Prostate gland (tissue), 2 donors: Measurements from ENCODE around the gene PRCC. TPM values are rescaled to one million over a fixed set of nuclear protein-coding genes. Genes with fewer than 3 reads are reported as not detected.
"Not testable (repeated sequence)": the region's sequence is repeated elsewhere in the genome, so short reads cannot be mapped to it uniquely, and the experiment has no call there.

ENCODE experiments used
- DNase-seq: peaks from one replicate; pipeline ENCODE4 v3.0.0-alpha.2; 2019; ENCODE audit warnings: low spot score
- H3K27ac ChIP-seq, 2 donors: fragments of 200-600 bp; sonication (generic); 2 replicates each; pipeline ENCODE4 v1.5.1; 2017 to 2019
- H3K27me3 ChIP-seq: fragments of 200-600 bp; sonication (generic); replicated peaks from 2 replicates; pipeline ENCODE4 v1.5.1; 2019; ENCODE audit not compliant: insufficient read depth
- H3K36me3 ChIP-seq, 2 donors: fragments of 200-600 bp; sonication (generic); 1 replicate in 1 of 2; 2 replicates in 1 of 2; pipeline versions ENCODE4 v1.5.1 to v1.8.1; 2017 to 2019
- H3K4me1 ChIP-seq: fragments of 200-600 bp; sonication (generic); replicated peaks from 2 replicates; pipeline ENCODE4 v1.5.1; 2019
- H3K4me3 ChIP-seq, 2 donors: fragments of 200-600 bp; sonication (generic); 2 replicates each; pipeline ENCODE4 v1.5.1; 2017 to 2019
- H3K9me3 ChIP-seq: fragments of 200-600 bp; sonication (generic); 2 replicates; pipeline ENCODE4 v1.5.1; 2017
- CTCF ChIP-seq, 4 experiments: fragments of 200-600 bp in 2 of 4; fragments of 450-650 bp in 2 of 4; sonication (generic) in 2 of 4; IDR thresholded peaks; 1 replicate in 3 of 4; 2 replicates in 1 of 4; pipeline ENCODE4 v1.5.1; 2016 to 2019; ENCODE audit warnings: antibody characterized with exemption in 4 of 4, mild to moderate bottlenecking in 2 of 4, moderate library complexity in 2 of 4
- POLR2A ChIP-seq: fragments of 450-650 bp; IDR thresholded peaks from one replicate; pipeline ENCODE4 v1.6.1; 2016; ENCODE audit warnings: antibody characterized with exemption, mild to moderate bottlenecking
- POLR2AphosphoS5 ChIP-seq: sonication (generic); formaldehyde crosslinking; IDR thresholded peaks from one replicate; pipeline ENCODE4 v1.6.1; 2017; ENCODE audit warnings: antibody characterized with exemption
- WGBS: methylation state at CpG from one replicate; pipeline ENCODE4 v1.1.5; 2018; 5-methylcytosine and 5-hydroxymethylcytosine counted together
- intact Hi-C: fragments of 100-400 bp; cut with DNase I; formaldehyde crosslinking; loops from one replicate; pipeline ENCODE4 v1.14.2; 2022
- total RNA-seq, 2 donors: library from RNA; depleted of rRNA; stranded (reverse); fragments of >200 nt; gene quantifications; one replicate each; pipeline ENCODE4 v1.1.0, GENCODE V29; 2016

PRCC gene
- total RNA-seq, 2 donors from 2014 or later: 33.0 to 61.5 TPM

GRCh38 chr1:156760092-156760795 lies 7.1 kb upstream of the PRCC start:
- no peaks in the 10 kb centered on the region for H3K27me3 ChIP-seq
- 66% methylated on average over 6 of the region's 6 CpGs for WGBS
- H3K4me3 ChIP-seq: no peak overlapping the region
- H3K4me1 ChIP-seq: no peaks in the 10 kb centered on the region
- intact Hi-C loops: no loop called here
- H3K9me3 ChIP-seq: no peaks in the 10 kb centered on the region
- no peaks in the 10 kb centered on the region for H3K36me3 ChIP-seq
- H3K27ac ChIP-seq: no peak overlapping the region
- no peak for DNase-seq
- TF ChIP-seq POLR2A: no peak
- TF ChIP-seq POLR2AphosphoS5: no peak
- no peak for TF ChIP-seq CTCF (IDR thresholded peaks at IDR 0.05)

GRCh38 chr1:156760796-156761104 lies 6.6 kb upstream of the PRCC start:
- no peak overlapping the region for H3K27ac ChIP-seq
- no peaks in the 10 kb centered on the region for H3K9me3 ChIP-seq
- 72% methylated on average over 4 of the region's 4 CpGs for WGBS
- no peak for DNase-seq
- H3K4me3 ChIP-seq: no peak overlapping the region
- no peaks in the 10 kb centered on the region for H3K27me3 ChIP-seq
- TF ChIP-seq POLR2AphosphoS5 (no peak), CTCF (IDR thresholded peaks at IDR 0.05) (no peak), POLR2A (no peak)
- no peaks in the 10 kb centered on the region for H3K4me1 ChIP-seq
- no peaks in the 10 kb centered on the region for H3K36me3 ChIP-seq
- intact Hi-C loops: no loop called here

- H3K4me3 ChIP-seq, intact Hi-C loops, H3K27me3 ChIP-seq, H3K9me3 ChIP-seq, H3K4me1 ChIP-seq, H3K27ac ChIP-seq, H3K36me3 ChIP-seq, DNase-seq: not testable (repeated sequence)
- WGBS: 94% methylated on average over 15 of the region's 15 CpGs
Observed at GRCh38 chr1:156765136-156765535, 2.2 kb upstream of the PRCC start.

GRCh38 chr1:156765666-156766065 lies 1.7 kb upstream of the PRCC start:
- intact Hi-C loops: no loop called here
- H3K9me3 ChIP-seq: no peaks in the 10 kb centered on the region
- WGBS: 86% methylated on average over 5 of the region's 5 CpGs
- H3K4me3 ChIP-seq: no peak overlapping the region
- H3K27ac ChIP-seq: no peak overlapping the region
- H3K36me3 ChIP-seq: no peaks in the 10 kb centered on the region
- no peak for DNase-seq
- TF ChIP-seq POLR2AphosphoS5 (no peak), CTCF (IDR thresholded peaks at IDR 0.05) (no peak)
- peaks cover 5% of the 10 kb centered on the region for H3K4me1 ChIP-seq
- H3K27me3 ChIP-seq: no peaks in the 10 kb centered on the region

- intact Hi-C loops: no loop called here
Observed at GRCh38 chr1:156766298-156767100, 836 bp upstream of the PRCC start.

More at GRCh38 chr1:156766298-156767100, 836 bp upstream of the PRCC start:
- no peaks in the 10 kb centered on the region for H3K27me3 ChIP-seq
- no peak for DNase-seq
- TF ChIP-seq POLR2AphosphoS5 (no peak), CTCF (IDR thresholded peaks at IDR 0.05) (no peak), POLR2A (no peak)
- WGBS: 5% methylated on average over 14 of the region's 14 CpGs
- peak overlapping the region; percentile 76 to 81 for H3K27ac ChIP-seq
- H3K9me3 ChIP-seq: no peaks in the 10 kb centered on the region
- peaks cover 5% of the 10 kb centered on the region for H3K4me1 ChIP-seq
- H3K36me3 ChIP-seq: no peaks in the 10 kb centered on the region
- peak overlapping the region; percentile 49 to 69 for H3K4me3 ChIP-seq
